ENCODE measurements around the gene FOXB1.

Gene FOXB1

GRCh38 chr15:60021589-60022378, 17.7 kb downstream of the FOXB1 start:
- DNase-seq, result no peak

- no peak for DNase-seq
These were observed 18.2 kb downstream of the FOXB1 start for GRCh38 chr15:60022379-60022741.

DNA sequence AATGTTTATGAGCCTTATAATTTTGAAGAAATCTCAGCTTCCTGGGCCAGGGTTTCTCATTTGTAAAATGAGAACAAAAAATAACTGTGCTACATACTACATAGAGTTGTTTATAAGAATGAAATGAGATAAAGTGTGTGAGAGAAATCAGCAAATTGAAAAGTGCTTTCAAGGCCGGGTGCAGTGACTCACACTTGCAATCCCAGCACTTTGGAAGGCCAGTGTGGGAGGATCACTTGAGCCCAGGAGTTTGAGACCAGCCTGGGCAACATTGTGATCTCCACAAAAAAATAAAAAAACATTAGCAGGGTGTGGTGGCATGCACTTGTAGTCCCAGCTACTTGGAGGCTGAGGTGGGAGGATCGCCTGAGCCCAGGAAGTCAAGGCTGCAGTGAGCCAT, 22.4 kb downstream of the FOXB1 start:
- no peak for DNase-seq

- DNase-seq, result no peak
These were observed 31.2 kb downstream of the FOXB1 start for GRCh38 chr15:60035344-60035743.

- no peak for DNase-seq
These were observed 35.2 kb downstream of the FOXB1 start for GRCh38 chr15:60039316-60039715.

GRCh38 chr15:60043744-60044435, 39.8 kb downstream of the FOXB1 start:
- DNase-seq, result no peak

DNA sequence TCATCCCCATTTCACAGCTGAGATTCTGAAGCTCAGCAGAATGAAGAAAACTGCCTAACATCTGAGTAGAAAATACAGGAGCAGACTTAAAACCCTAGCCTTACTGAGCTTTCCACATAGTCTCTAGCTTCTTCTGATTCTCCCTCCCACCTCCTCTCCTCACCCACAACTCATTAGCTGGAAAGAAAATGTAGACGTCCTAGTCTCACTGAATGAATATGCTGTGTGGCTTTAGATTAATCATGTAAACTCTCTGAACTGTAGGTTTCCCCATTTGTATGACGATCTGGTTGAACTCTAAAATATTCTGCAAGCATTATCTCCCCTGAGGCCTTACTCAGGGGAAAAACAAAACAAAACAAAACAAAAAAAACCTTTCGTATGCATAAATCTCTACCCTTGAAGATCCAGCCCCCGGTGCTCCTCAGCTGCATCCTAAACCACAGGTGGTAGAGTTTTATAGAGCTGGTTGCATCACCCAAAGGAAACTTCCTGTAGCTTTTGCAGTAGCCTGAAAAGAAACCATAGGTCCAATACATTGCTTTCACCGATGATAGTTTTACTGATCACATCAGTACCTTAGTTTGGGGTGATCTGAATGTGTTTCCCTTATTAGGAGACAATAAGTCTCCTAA, 40.6 kb downstream of the FOXB1 start:
- no peak for DNase-seq

DNA sequence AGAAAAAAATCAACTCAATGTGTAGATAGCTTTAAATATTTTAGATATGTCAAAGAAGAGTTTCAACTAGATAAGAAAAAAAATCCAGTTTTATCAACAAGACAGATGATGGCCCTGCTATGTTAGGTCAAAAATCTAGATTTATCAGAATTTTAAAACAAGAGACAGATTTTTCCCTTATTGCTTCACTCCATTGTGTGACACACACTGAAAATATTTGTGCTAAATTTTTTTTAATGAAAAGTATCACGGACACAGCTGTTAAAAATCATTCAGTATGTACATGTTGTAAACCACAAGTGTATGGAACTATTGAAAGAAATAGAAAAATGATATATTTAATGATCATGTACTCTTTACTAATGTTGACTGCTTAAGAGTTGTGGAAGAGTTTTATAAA, 43.6 kb downstream of the FOXB1 start:
- DNase-seq, result no peak

DNA sequence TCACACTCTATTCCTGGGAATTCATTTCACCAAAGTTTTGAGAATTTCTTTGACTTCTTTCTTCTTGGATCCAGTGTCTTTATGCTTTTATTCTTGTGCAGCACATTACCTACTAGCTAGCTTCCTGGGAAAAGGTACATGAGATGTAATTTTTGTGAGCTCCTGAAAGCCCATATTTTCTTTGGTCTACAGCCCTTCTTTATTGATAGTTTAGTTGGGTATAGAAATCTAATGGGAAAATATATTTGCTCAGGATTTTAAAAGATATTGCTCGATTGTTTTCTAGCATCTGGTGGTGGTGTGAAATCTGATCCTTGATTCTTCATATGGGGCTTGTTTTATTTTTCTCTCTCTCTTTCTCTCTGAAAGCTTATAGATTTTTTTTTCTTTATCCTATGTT, 45.8 kb downstream of the FOXB1 start:
- DNase-seq, result no peak

DNA sequence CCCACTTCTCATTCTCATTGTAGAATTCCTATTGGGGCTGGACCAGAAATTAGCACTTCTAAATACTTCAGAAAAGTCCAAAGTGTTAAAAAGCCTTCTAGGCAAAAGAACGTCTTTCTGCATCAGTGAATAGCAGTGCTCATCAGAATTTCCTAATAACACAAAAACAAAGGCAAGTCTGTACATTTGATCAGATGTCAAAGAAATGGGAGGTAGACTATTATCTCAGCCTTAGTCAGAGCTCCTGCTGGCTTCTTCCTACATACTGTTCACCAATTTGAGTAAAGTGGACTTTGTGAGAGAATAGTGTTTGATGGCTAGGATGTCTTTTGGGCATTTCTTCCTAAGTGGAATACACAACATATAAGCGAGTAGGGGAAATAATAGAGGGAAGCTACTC, 48.7 kb downstream of the FOXB1 start:
- no peak for DNase-seq

- DNase-seq, result no peak
These were observed 50.4 kb downstream of the FOXB1 start for GRCh38 chr15:60054472-60054871.

Data from DMS79 treated with DMSO at 0.1 percent for 48 hours (cell line).